Right atrium auricular region (tissue), 2 donors: ENCODE measurements around the gene PRR12. TPM values are rescaled to one million over a fixed set of nuclear protein-coding genes. Genes with fewer than 3 reads are reported as not detected.
"Not testable (repeated sequence)": the region's sequence is repeated elsewhere in the genome, so short reads cannot be mapped to it uniquely, and the experiment has no call there.

Source experiments
- DNase-seq: peaks from one replicate; pipeline ENCODE4 v3.0.0-alpha.2; 2019; ENCODE audit warnings: low spot score
- H3K27ac ChIP-seq, 2 donors: fragments of 200-600 bp; sonication (generic); 1 replicate in 1 of 2; 2 replicates in 1 of 2; pipeline ENCODE4 v1.5.1; 2016 to 2019
- H3K27me3 ChIP-seq, 2 donors: fragments of 200-600 bp; sonication (generic); one replicate each; pipeline versions ENCODE4 v1.5.1 to v1.6.0; 2017 to 2019
- H3K36me3 ChIP-seq: fragments of 200-600 bp; sonication (generic); one replicate; pipeline ENCODE4 v1.5.1; 2016
- H3K4me1 ChIP-seq, 2 donors: fragments of 200-600 bp; sonication (generic); one replicate each; pipeline versions ENCODE4 v1.5.1 to v1.6.0; 2017 to 2019
- H3K4me3 ChIP-seq, 2 donors: fragments of 200-600 bp; sonication (generic); 1 replicate in 1 of 2; 2 replicates in 1 of 2; pipeline ENCODE4 v1.5.1; 2017 to 2019; ENCODE audit warnings: mild to moderate bottlenecking in 1 of 2, moderate library complexity in 1 of 2
- H3K9me3 ChIP-seq, 2 donors: fragments of 200-600 bp; sonication (generic); one replicate each; pipeline ENCODE4 v1.5.1; 2019
- CTCF ChIP-seq, 2 donors: fragments of 200-600 bp; sonication (generic); IDR thresholded peaks; one replicate each; pipeline ENCODE4 v1.5.1; 2019; ENCODE audit warnings: antibody characterized with exemption in 2 of 2
- total RNA-seq, 2 donors: library from RNA; depleted of rRNA; stranded (reverse); fragments of >200 nt; gene quantifications; one replicate each; pipeline ENCODE4 v1.1.0, GENCODE V29; 2016

Gene PRR12
- total RNA-seq, 2 donors from 2014 or later, result 6.6 to 13.3 TPM

GRCh38 chr19:49616945-49617344, 26.0 kb downstream of the PRR12 start:
- Histone ChIP-seq H3K4me1 (peaks cover 0 to 16% of the 10 kb centered on the region in 2 donors), H3K36me3 (peaks cover 51% of the 10 kb centered on the region), H3K27ac (no peak overlapping the region), H3K9me3 (no peaks in the 10 kb centered on the region), H3K4me3 (no peak overlapping the region), H3K27me3 (no peaks in the 10 kb centered on the region)
- no peak for TF ChIP-seq CTCF (IDR thresholded peaks at IDR 0.05)
- no peak for DNase-seq

GRCh38 chr19:49617860-49618259, 26.9 kb downstream of the PRR12 start:
- H3K27me3 ChIP-seq, H3K27ac ChIP-seq, DNase-seq, H3K4me1 ChIP-seq, H3K4me3 ChIP-seq, H3K9me3 ChIP-seq: not testable (repeated sequence)
- H3K36me3 ChIP-seq, result peaks cover 53% of the 10 kb centered on the region

GRCh38 chr19:49624967-49625910, 34.3 kb downstream of the PRR12 start:
- Histone ChIP-seq H3K4me1 (peaks cover 0 to 6% of the 10 kb centered on the region in 2 donors), H3K27ac (no peak overlapping the region), H3K4me3 (no peak overlapping the region), H3K27me3 (no peaks in the 10 kb centered on the region), H3K9me3 (no peaks in the 10 kb centered on the region), H3K36me3 (peaks cover 21% of the 10 kb centered on the region)
- no peak for DNase-seq
- no peak for TF ChIP-seq CTCF (IDR thresholded peaks at IDR 0.05)

- no peak for TF ChIP-seq CTCF (IDR thresholded peaks at IDR 0.05)
- Histone ChIP-seq H3K9me3 (no peaks in the 10 kb centered on the region), H3K27me3 (no peaks in the 10 kb centered on the region), H3K4me1 (peaks cover 0 to 15% of the 10 kb centered on the region in 2 donors), H3K36me3 (peaks cover 16% of the 10 kb centered on the region), H3K27ac (no peak overlapping the region), H3K4me3 (no peak overlapping the region)
- DNase-seq, result no peak
These were observed 35.2 kb downstream of the PRR12 start for GRCh38 chr19:49626226-49626625.

- Histone ChIP-seq H3K27ac (no peak overlapping the region), H3K27me3 (no peaks in the 10 kb centered on the region), H3K4me3 (no peak overlapping the region), H3K36me3 (peaks cover 8% of the 10 kb centered on the region), H3K4me1 (peaks cover 0 to 22% of the 10 kb centered on the region in 2 donors), H3K9me3 (no peaks in the 10 kb centered on the region)
- DNase-seq, result no peak
- no peak for TF ChIP-seq CTCF (IDR thresholded peaks at IDR 0.05)
These were observed 38.7 kb downstream of the PRR12 start for GRCh38 chr19:49629659-49630058.

GRCh38 chr19:49631014-49631588, 40.1 kb downstream of the PRR12 start:
- no peak for DNase-seq
- no peaks in the 10 kb centered on the region for H3K9me3 ChIP-seq
- H3K36me3 ChIP-seq, result peaks cover 4% of the 10 kb centered on the region
- H3K27me3 ChIP-seq, result no peaks in the 10 kb centered on the region
- no peak overlapping the region for H3K4me3 ChIP-seq
- H3K27ac ChIP-seq, result no peak overlapping the region
- peaks cover 0 to 34% of the 10 kb centered on the region in 2 donors for H3K4me1 ChIP-seq
- TF ChIP-seq CTCF (IDR thresholded peaks at IDR 0.05), result no peak
